HT1080 (cell line): ENCODE measurements around the gene ZNF783. TPM values are rescaled to one million over a fixed set of nuclear protein-coding genes. Genes with fewer than 3 reads are reported as not detected.
"Not testable (repeated sequence)": the region's sequence is repeated elsewhere in the genome, so short reads cannot be mapped to it uniquely, and the experiment has no call there.

ENCODE experiments used
- DNase-seq: peaks from one replicate; pipeline ENCODE4 v3.0.0-alpha.2; 2015; ENCODE audit warnings: low read depth
- total RNA-seq: library from RNA; depleted of rRNA; stranded (reverse); fragments of >200 nt; shearing (Covaris generic); gene quantifications from 2 replicates; pipeline ENCODE4 v1.2.3, GENCODE V29; 2014

ZNF783 gene
- total RNA-seq, 1 experiment from 2014 or later, result 5.2 TPM

GRCh38 chr7:149239345-149240143, 22.5 kb upstream of the ZNF783 start, which contains the start of gene ZNF212:
Gene ZNF212 (plus strand): TSS chr7:149239651. CDS start chr7:149239779, 128 bp downstream.
- DNase-seq, result peak; percentile 92

- DNase-seq, result no peak
Measured at GRCh38 chr7:149240637-149241036, 21.4 kb upstream of the ZNF783 start.

GRCh38 chr7:149241696-149242095, 20.3 kb upstream of the ZNF783 start:
- DNase-seq, result no peak

GRCh38 chr7:149245244-149245643, 16.8 kb upstream of the ZNF783 start:
- peak; percentile 58 for DNase-seq

GRCh38 chr7:149245744-149246143, 16.3 kb upstream of the ZNF783 start:
- DNase-seq, result no peak

- DNase-seq, result no peak
Measured at GRCh38 chr7:149248777-149249176, 13.2 kb upstream of the ZNF783 start.

GRCh38 chr7:149250151-149250550, 11.8 kb upstream of the ZNF783 start:
- DNase-seq, result not testable (repeated sequence)

- not testable (repeated sequence) for DNase-seq
Measured at GRCh38 chr7:149251518-149251917, 10.5 kb upstream of the ZNF783 start.

GRCh38 chr7:149252378-149252777, 9.6 kb upstream of the ZNF783 start:
- no peak for DNase-seq

GRCh38 chr7:149253665-149254064, 8.3 kb upstream of the ZNF783 start:
- DNase-seq, result no peak

- DNase-seq, result no peak
Measured at GRCh38 chr7:149254181-149254858, 7.7 kb upstream of the ZNF783 start.

GRCh38 chr7:149255174-149255573, 6.8 kb upstream of the ZNF783 start:
- DNase-seq, result no peak

GRCh38 chr7:149256568-149256967, 5.4 kb upstream of the ZNF783 start:
- DNase-seq, result no peak

GRCh38 chr7:149257146-149257545, 4.8 kb upstream of the ZNF783 start:
- peak; percentile 58 for DNase-seq

GRCh38 chr7:149261316-149261828, 624 bp upstream of the ZNF783 start:
- peak; percentile 48 for DNase-seq

GRCh38 chr7:149266451-149266850, 4.5 kb downstream of the ZNF783 start:
- DNase-seq, result no peak

- DNase-seq, result no peak
Measured at GRCh38 chr7:149267733-149268132, 5.7 kb downstream of the ZNF783 start.

- DNase-seq, result not testable (repeated sequence)
Measured at GRCh38 chr7:149274424-149274823, 12.4 kb downstream of the ZNF783 start.

- DNase-seq, result no peak
Measured at GRCh38 chr7:149277871-149278270, 15.9 kb downstream of the ZNF783 start.

- DNase-seq, result no peak
Measured at GRCh38 chr7:149278396-149278795, 16.4 kb downstream of the ZNF783 start.

- DNase-seq, result no peak
Measured at GRCh38 chr7:149279111-149279743, 17.2 kb downstream of the ZNF783 start.

GRCh38 chr7:149280151-149280550, 18.2 kb downstream of the ZNF783 start:
- no peak for DNase-seq
